Lower lobe of right lung (tissue), 2 donors: Measurements from ENCODE around the gene MTURN. TPM values are rescaled to one million over a fixed set of nuclear protein-coding genes. Genes with fewer than 3 reads are reported as not detected.

ENCODE experiments used
- ATAC-seq, 2 donors: fragments of 200-7000 bp; cut with Tn5 transposase; one replicate each; pipeline ENCODE4 v1.9.1; 2020 to 2022; ENCODE audit warnings: mild to moderate bottlenecking in 2 of 2, moderate library complexity in 2 of 2
- DNase-seq: peaks from one replicate; pipeline ENCODE4 v3.0.0-alpha.2; 2020
- H3K27ac ChIP-seq: fragments of 200-600 bp; one replicate; pipeline ENCODE4 v1.8.0; 2022
- H3K27me3 ChIP-seq: fragments of 200-600 bp; one replicate; pipeline ENCODE4 v1.8.0; 2022; ENCODE audit warnings: low read depth
- H3K36me3 ChIP-seq: fragments of 200-600 bp; one replicate; pipeline ENCODE4 v1.8.0; 2022; ENCODE audit warnings: mild to moderate bottlenecking
- H3K4me1 ChIP-seq: fragments of 200-600 bp; one replicate; pipeline ENCODE4 v1.8.0; 2022
- H3K4me3 ChIP-seq: fragments of 200-600 bp; one replicate; pipeline ENCODE4 v1.8.0; 2022; ENCODE audit warnings: mild to moderate bottlenecking
- H3K9me3 ChIP-seq: fragments of 200-600 bp; one replicate; pipeline ENCODE4 v1.8.0; 2022
- CTCF ChIP-seq: fragments of 200-600 bp; IDR thresholded peaks from one replicate; pipeline ENCODE4 v1.8.0; 2022; ENCODE audit warnings: antibody characterized with exemption, mild to moderate bottlenecking
- intact Hi-C: fragments of 100-400 bp; cut with DNase I; formaldehyde crosslinking; loops from one replicate; pipeline ENCODE4 v1.11.0; 2022
- total RNA-seq: library from RNA; stranded (reverse); fragmentation: NEBNext Ultra II Directional; extraction: Animal tissue kit (Norgen Biotek cat#: 25700); gene quantifications from one replicate; pipeline ENCODE4 v1.2.1, GENCODE V29; 2021
- donor health status: DM: no; HTN: yes; CAD: no; lungs with severe emphysema.

Gene MTURN
- total RNA-seq, 1 donor from 2014 or later, result 39.4 TPM

- intact Hi-C loops, result no loop called here
Observed at GRCh38 chr7:30181211-30181610, 46.4 kb downstream of the MTURN start.

GRCh38 chr7:30181736-30182522, 47.1 kb downstream of the MTURN start:
- Histone ChIP-seq H3K27ac (no peak overlapping the region), H3K9me3 (no peaks in the 10 kb centered on the region), H3K4me3 (no peak overlapping the region), H3K4me1 (peaks cover 39% of the 10 kb centered on the region), H3K36me3 (no peaks in the 10 kb centered on the region), H3K27me3 (no peaks in the 10 kb centered on the region)
- no peak for TF ChIP-seq CTCF
- intact Hi-C loops, result no loop called here
- ATAC-seq (no peak), DNase-seq (no peak)

More at GRCh38 chr7:30181211-30181610, 46.4 kb downstream of the MTURN start:
- H3K27ac ChIP-seq, result no peak overlapping the region
- ATAC-seq, result no peak
- no peaks in the 10 kb centered on the region for H3K27me3 ChIP-seq
- H3K9me3 ChIP-seq, result no peaks in the 10 kb centered on the region
- no peak overlapping the region for H3K4me3 ChIP-seq
- H3K4me1 ChIP-seq, result peaks cover 39% of the 10 kb centered on the region
- TF ChIP-seq CTCF, result no peak
- DNase-seq, result no peak
- no peaks in the 10 kb centered on the region for H3K36me3 ChIP-seq

GRCh38 chr7:30182814-30183213, 48.0 kb downstream of the MTURN start:
- intact Hi-C loops, result no loop called here
- Histone ChIP-seq H3K27ac (no peak overlapping the region), H3K4me1 (peaks cover 31% of the 10 kb centered on the region)

GRCh38 chr7:30183749-30184369, 49.1 kb downstream of the MTURN start:
- Histone ChIP-seq H3K4me1 (peaks cover 23% of the 10 kb centered on the region), H3K9me3 (no peaks in the 10 kb centered on the region), H3K36me3 (no peaks in the 10 kb centered on the region), H3K27me3 (no peaks in the 10 kb centered on the region), H3K4me3 (no peak overlapping the region), H3K27ac (peak overlapping the region; percentile 44)
- intact Hi-C loops, result no loop called here
- TF ChIP-seq CTCF, result no peak
- DNase-seq (no peak), ATAC-seq (peak; percentile 37 to 71)

More at GRCh38 chr7:30182814-30183213, 48.0 kb downstream of the MTURN start:
- H3K36me3 ChIP-seq, result no peaks in the 10 kb centered on the region
- no peak overlapping the region for H3K4me3 ChIP-seq
- H3K9me3 ChIP-seq, result no peaks in the 10 kb centered on the region
- no peak for TF ChIP-seq CTCF
- ATAC-seq (no peak), DNase-seq (no peak)
- no peaks in the 10 kb centered on the region for H3K27me3 ChIP-seq

GRCh38 chr7:30184791-30185487, 50.2 kb downstream of the MTURN start:
- ATAC-seq (peak; percentile 89 to 91), DNase-seq (no peak)
- peak overlapping the region; percentile 44 for H3K27ac ChIP-seq
- intact Hi-C loops, result no loop called here
- H3K36me3 ChIP-seq, result no peaks in the 10 kb centered on the region
- H3K9me3 ChIP-seq, result no peaks in the 10 kb centered on the region
- H3K4me1 ChIP-seq, result peaks cover 16% of the 10 kb centered on the region
- H3K4me3 ChIP-seq, result no peak overlapping the region
- H3K27me3 ChIP-seq, result no peaks in the 10 kb centered on the region
- TF ChIP-seq CTCF, result no peak
